ENCODE data around the gene ANO9. TPM values are rescaled to one million over a fixed set of nuclear protein-coding genes. Genes with fewer than 3 reads are reported as not detected.

Gene ANO9
- total and polyA plus RNA-seq, 8 donors, result 5.7 to 208 (median 31.6) TPM

DNA sequence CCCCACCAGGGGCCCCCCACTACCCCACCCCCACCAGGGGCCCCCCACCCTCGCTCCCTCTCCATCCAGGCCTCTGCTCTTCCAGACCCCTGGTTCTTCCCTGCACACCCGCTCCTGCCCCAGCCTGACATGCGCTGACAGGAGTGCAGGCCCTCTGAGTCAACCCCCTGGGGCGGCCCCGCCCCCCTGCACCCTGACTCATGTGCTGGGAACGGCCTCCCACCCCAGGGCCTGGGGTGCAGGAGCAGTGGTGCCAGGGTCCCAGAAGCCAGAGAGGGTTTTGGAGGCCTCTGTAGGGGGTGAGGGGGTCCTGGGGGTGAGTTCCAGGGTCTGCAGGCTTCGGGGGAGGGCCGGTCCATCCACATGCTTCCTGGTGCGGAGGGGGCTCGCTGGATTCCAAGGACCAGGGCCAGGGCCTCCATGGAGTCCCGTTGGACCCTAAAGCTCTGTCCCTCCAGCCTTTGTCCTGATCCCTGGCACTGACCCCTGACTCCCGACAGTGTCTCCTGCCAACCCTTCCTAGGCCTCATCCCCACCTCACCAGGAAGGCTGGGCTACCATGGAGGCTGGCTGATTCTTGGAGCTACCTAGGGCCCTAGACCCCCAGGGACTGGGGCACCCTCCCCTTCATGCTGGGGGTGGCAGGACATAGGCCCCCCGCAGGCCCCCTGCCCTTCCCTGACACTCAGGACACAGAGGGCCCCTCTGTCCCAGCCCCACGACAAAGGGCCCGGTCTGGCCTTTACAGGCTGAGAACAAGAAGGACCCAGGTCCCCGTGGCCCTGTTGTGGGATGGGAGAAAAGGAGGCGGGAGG lies 48.4 kb downstream of the ANO9 start:
- peaks cover 0 to 31% (median 0%) of the 10 kb centered on the region in 3 donors for H3K27me3 ChIP-seq
- intact Hi-C loops (cut with DNase I; ENCODE audit: low total_unique reads), result no loop called here
- H3K36me3 ChIP-seq, result peaks cover 0 to 13% (median 5%) of the 10 kb centered on the region in 4 donors
- DNase-seq, result peak; percentile 66 to 81
- TF ChIP-seq POLR2AphosphoS5 (IDR thresholded peaks at IDR 0.05) (no peak), POLR2A (IDR thresholded peaks at IDR 0.05) (no peak), EP300 (IDR thresholded peaks at IDR 0.05) (no peak), CTCF (IDR thresholded peaks at IDR 0.05) (no peak)
- peak overlapping the region; percentile 77 to 92 (median 85) for H3K27ac ChIP-seq
- H3K9me3 ChIP-seq, result no peaks in the 10 kb centered on the region
- peak overlapping the region in 3 of 4 donors; percentile 49 to 65 (median 54) for H3K4me3 ChIP-seq
- H3K4me1 ChIP-seq, result peaks cover 9 to 42% (median 38%) of the 10 kb centered on the region in 4 donors
- WGBS, 5 donors, result 60 to 72% (median 61%) methylated on average over 5 to 17 of the region's 17 CpGs

DNA sequence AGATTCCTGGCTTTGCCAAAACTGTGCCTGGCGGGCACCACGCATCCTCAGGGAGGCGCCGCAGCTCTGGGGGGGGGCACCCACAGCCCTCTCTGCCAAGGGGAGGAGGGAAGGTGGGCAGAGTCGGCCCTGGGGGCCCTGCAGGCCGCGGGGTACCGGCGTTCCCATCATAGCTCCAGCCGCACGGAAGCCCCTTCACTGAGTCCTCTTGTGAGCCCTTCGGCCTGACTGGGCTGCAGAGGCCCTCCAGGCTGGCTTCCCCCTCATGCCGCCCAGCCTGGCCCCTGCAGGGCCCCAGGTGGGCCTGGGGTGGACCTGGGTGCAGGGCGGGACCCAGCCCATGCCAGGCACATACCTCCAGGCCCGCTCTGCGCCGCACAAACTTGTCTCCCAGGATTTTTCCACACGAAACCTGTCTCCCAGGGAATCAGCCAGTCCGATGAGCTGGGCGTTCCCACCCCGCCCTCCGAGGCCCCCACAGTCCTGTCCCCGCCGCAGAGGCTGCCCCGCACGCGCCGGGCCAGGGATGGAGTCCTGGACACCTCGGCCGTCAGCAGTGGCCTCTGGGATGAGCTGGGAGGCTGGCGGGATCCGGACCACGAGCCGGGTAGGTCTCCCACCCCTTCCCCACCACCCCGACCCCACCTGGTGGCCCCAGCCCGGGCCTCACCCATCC lies 49.6 kb downstream of the ANO9 start:
- TF ChIP-seq EP300 (IDR thresholded peaks at IDR 0.05) (no peak), POLR2AphosphoS5 (IDR thresholded peaks at IDR 0.05) (no peak), POLR2A (IDR thresholded peaks at IDR 0.05) (no peak), CTCF (IDR thresholded peaks at IDR 0.05) (no peak)
- H3K27ac ChIP-seq, result no peak overlapping the region
- peaks cover 0 to 8% (median 3%) of the 10 kb centered on the region in 4 donors for H3K36me3 ChIP-seq
- 88 to 92% (median 91%) methylated on average over 19 to 36 of the region's 36 CpGs for WGBS, 5 donors
- DNase-seq, result no peak
- H3K27me3 ChIP-seq, result peaks cover 0 to 31% (median 0%) of the 10 kb centered on the region in 3 donors
- peaks cover 0 to 3% (median 0%) of the 10 kb centered on the region in 4 donors for H3K9me3 ChIP-seq
- intact Hi-C loops (cut with DNase I; ENCODE audit: low total_unique reads), result no loop called here
- H3K4me3 ChIP-seq, result no peak overlapping the region
- H3K4me1 ChIP-seq, result peaks cover 9 to 39% (median 35%) of the 10 kb centered on the region in 4 donors

- 65 to 74% (median 69%) methylated on average over 25 to 38 of the region's 38 CpGs for WGBS, 5 donors
- DNase-seq, result no peak
- no peak overlapping the region for H3K4me3 ChIP-seq
- H3K36me3 ChIP-seq, result no peaks in the 10 kb centered on the region
- H3K27me3 ChIP-seq, result peaks cover 0 to 31% (median 0%) of the 10 kb centered on the region in 3 donors
- H3K4me1 ChIP-seq, result peaks cover 9 to 30% (median 26%) of the 10 kb centered on the region in 4 donors
- H3K9me3 ChIP-seq, result peaks cover 0 to 11% (median 7%) of the 10 kb centered on the region in 4 donors
- no peak overlapping the region for H3K27ac ChIP-seq
- intact Hi-C loops (cut with DNase I; ENCODE audit: low total_unique reads), result no loop called here
- TF ChIP-seq POLR2A (IDR thresholded peaks at IDR 0.05), result no peak
- no peak for TF ChIP-seq POLR2AphosphoS5 (IDR thresholded peaks at IDR 0.05)
- no peak for TF ChIP-seq CTCF (IDR thresholded peaks at IDR 0.05)
- TF ChIP-seq EP300 (IDR thresholded peaks at IDR 0.05), result no peak
These were observed 50.4 kb downstream of the ANO9 start for GRCh38 chr11:391117-392017.

Measured in stomach (tissue), 9 donors.